WTC11 (cell line): ENCODE results near the gene UCP3. TPM values are rescaled to one million over a fixed set of nuclear protein-coding genes. Genes with fewer than 3 reads are reported as not detected.

ENCODE experiments used
- ATAC-seq: fragments of 200-7000 bp; cut with Tn5 transposase; 2 replicates; pipeline ENCODE4 v1.10.0; 2021; ENCODE audit warnings: mild to moderate bottlenecking, moderate library complexity
- CTCF ChIA-PET: fragments of 300-600 bp; sonication (Branson Sonifier 250); formaldehyde crosslinking; loops from one replicate; lab custom pipeline; 2021; ENCODE audit warnings: antibody characterized with exemption; lab: Charles Lee
- POLR2A ChIA-PET: fragments of 350-600 bp; sonication (Branson Sonifier 250); formaldehyde crosslinking; loops from one replicate; lab custom pipeline; 2021; ENCODE audit warnings: antibody characterized with exemption; lab: Charles Lee
- DNase-seq: peaks from one replicate; pipeline ENCODE4 v3.0.0; 2021; ENCODE audit warnings: low spot score
- H3K27ac Mint-ChIP-seq: 2 replicates; pipeline ENCODE4 v1.8.0; 2021; ENCODE audit warnings: mixed read lengths
- H3K27me3 Mint-ChIP-seq: 2 replicates; pipeline ENCODE4 v1.8.0; 2021; ENCODE audit warnings: low read depth, mild to moderate bottlenecking, moderate library complexity, mixed read lengths
- H3K36me3 Mint-ChIP-seq: 2 replicates; pipeline ENCODE4 v1.8.0; 2021; ENCODE audit warnings: mixed read lengths
- H3K4me1 Mint-ChIP-seq: 2 replicates; pipeline ENCODE4 v1.8.0; 2022; ENCODE audit warnings: mixed read lengths
- H3K4me3 Mint-ChIP-seq: 2 replicates; pipeline ENCODE4 v1.8.0; 2021; ENCODE audit warnings: mild to moderate bottlenecking, moderate library complexity, mixed read lengths
- H3K9me3 Mint-ChIP-seq: 2 replicates; pipeline ENCODE4 v1.8.0; 2021; ENCODE audit warnings: mixed read lengths
- ATF2 ChIP-seq: sonication (generic); formaldehyde crosslinking; IDR thresholded peaks from 2 replicates; pipeline ENCODE4 v1.8.1; 2022; ENCODE audit warnings: low read depth, missing genetic modification reagents, borderline replicate concordance
- FOXP4 ChIP-seq: sonication (generic); formaldehyde crosslinking; IDR thresholded peaks from 2 replicates; pipeline ENCODE4 v1.8.0; 2022; ENCODE audit warnings: mild to moderate bottlenecking, missing genetic modification reagents
- GABPB1 ChIP-seq: sonication (generic); formaldehyde crosslinking; IDR thresholded peaks from 2 replicates; pipeline ENCODE4 v1.8.1; 2023; ENCODE audit warnings: mild to moderate bottlenecking, missing genetic modification reagents
- HMGA2 ChIP-seq: fragments of 250-450 bp; sonication (Bioruptor Pico); IDR thresholded peaks from 2 replicates; pipeline ENCODE4 v1.4.0; 2021; ENCODE audit warnings: mild to moderate bottlenecking, moderate library complexity
- JUN ChIP-seq: sonication (generic); formaldehyde crosslinking; IDR thresholded peaks from 2 replicates; pipeline ENCODE4 v1.8.0; 2023; ENCODE audit warnings: mild to moderate bottlenecking, missing genetic modification reagents
- NFATC4 ChIP-seq: fragments of 250-450 bp; sonication (Bioruptor Pico); IDR thresholded peaks from 2 replicates; pipeline ENCODE4 v1.9.0; 2021; ENCODE audit warnings: mild to moderate bottlenecking
- OVOL2 ChIP-seq: fragments of 250-450 bp; sonication (Bioruptor Pico); IDR thresholded peaks from 2 replicates; pipeline ENCODE4 v1.9.0; 2021; ENCODE audit warnings: mild to moderate bottlenecking, borderline replicate concordance
- RORB ChIP-seq: fragments of 250-450 bp; sonication (Bioruptor Pico); IDR thresholded peaks from 2 replicates; pipeline ENCODE4 v1.9.0; 2021; ENCODE audit warnings: mild to moderate bottlenecking
- TEAD1 ChIP-seq: sonication (generic); formaldehyde crosslinking; IDR thresholded peaks from 2 replicates; pipeline ENCODE4 v1.8.0; 2022; ENCODE audit warnings: mild to moderate bottlenecking, missing genetic modification reagents
- TEAD4 ChIP-seq: sonication (generic); formaldehyde crosslinking; IDR thresholded peaks from 2 replicates; pipeline ENCODE4 v1.8.0; 2022; ENCODE audit warnings: mild to moderate bottlenecking, missing genetic modification reagents
- ZNF138 ChIP-seq: sonication (generic); formaldehyde crosslinking; conservative IDR thresholded peaks from 2 replicates; pipeline ENCODE4 v1.8.1; 2022; ENCODE audit warnings: mild to moderate bottlenecking, moderate library complexity, missing genetic modification reagents
- ZNF219 ChIP-seq: sonication (generic); formaldehyde crosslinking; IDR thresholded peaks from 2 replicates; pipeline ENCODE4 v1.8.0; 2023; ENCODE audit warnings: missing genetic modification reagents, mild to moderate bottlenecking, borderline replicate concordance
- total RNA-seq: library from RNA; stranded (reverse); gene quantifications from 3 replicates; pipeline ENCODE4 v1.2.3, GENCODE V29; 2021
- TF ChIP-seq, protein P1 (sequence below): sonication (generic); formaldehyde crosslinking; IDR thresholded peaks from 2 replicates; pipeline ENCODE4 v1.8.1; 2023; ENCODE audit warnings: mild to moderate bottlenecking, missing genetic modification reagents, borderline replicate concordance
- TF ChIP-seq, protein P2 (sequence below): sonication (generic); formaldehyde crosslinking; IDR thresholded peaks from 2 replicates; pipeline ENCODE4 v1.8.1; 2022; ENCODE audit warnings: missing genetic modification reagents, borderline replicate concordance
- TF ChIP-seq, protein P3 (sequence below): fragments of 250-450 bp; sonication (Bioruptor Pico); IDR thresholded peaks from 2 replicates; pipeline ENCODE4 v1.9.0; 2021; ENCODE audit warnings: mild to moderate bottlenecking, borderline replicate concordance
- TF ChIP-seq, protein P4 (sequence below): sonication (generic); formaldehyde crosslinking; IDR thresholded peaks from 2 replicates; pipeline ENCODE4 v1.8.1; 2023; ENCODE audit warnings: mild to moderate bottlenecking, missing genetic modification reagents

UCP3 gene
- total RNA-seq, 1 experiment from 2014 or later = 0.55 TPM

- TF ChIP-seq, protein P1, sequence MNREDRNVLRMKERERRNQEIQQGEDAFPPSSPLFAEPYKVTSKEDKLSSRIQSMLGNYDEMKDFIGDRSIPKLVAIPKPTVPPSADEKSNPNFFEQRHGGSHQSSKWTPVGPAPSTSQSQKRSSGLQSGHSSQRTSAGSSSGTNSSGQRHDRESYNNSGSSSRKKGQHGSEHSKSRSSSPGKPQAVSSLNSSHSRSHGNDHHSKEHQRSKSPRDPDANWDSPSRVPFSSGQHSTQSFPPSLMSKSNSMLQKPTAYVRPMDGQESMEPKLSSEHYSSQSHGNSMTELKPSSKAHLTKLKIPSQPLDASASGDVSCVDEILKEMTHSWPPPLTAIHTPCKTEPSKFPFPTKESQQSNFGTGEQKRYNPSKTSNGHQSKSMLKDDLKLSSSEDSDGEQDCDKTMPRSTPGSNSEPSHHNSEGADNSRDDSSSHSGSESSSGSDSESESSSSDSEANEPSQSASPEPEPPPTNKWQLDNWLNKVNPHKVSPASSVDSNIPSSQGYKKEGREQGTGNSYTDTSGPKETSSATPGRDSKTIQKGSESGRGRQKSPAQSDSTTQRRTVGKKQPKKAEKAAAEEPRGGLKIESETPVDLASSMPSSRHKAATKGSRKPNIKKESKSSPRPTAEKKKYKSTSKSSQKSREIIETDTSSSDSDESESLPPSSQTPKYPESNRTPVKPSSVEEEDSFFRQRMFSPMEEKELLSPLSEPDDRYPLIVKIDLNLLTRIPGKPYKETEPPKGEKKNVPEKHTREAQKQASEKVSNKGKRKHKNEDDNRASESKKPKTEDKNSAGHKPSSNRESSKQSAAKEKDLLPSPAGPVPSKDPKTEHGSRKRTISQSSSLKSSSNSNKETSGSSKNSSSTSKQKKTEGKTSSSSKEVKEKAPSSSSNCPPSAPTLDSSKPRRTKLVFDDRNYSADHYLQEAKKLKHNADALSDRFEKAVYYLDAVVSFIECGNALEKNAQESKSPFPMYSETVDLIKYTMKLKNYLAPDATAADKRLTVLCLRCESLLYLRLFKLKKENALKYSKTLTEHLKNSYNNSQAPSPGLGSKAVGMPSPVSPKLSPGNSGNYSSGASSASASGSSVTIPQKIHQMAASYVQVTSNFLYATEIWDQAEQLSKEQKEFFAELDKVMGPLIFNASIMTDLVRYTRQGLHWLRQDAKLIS = no peak
- no peak for TF ChIP-seq ZNF138 (CRISPR knock-in tag)
- no peak for TF ChIP-seq OVOL2
- TF ChIP-seq, protein P2, sequence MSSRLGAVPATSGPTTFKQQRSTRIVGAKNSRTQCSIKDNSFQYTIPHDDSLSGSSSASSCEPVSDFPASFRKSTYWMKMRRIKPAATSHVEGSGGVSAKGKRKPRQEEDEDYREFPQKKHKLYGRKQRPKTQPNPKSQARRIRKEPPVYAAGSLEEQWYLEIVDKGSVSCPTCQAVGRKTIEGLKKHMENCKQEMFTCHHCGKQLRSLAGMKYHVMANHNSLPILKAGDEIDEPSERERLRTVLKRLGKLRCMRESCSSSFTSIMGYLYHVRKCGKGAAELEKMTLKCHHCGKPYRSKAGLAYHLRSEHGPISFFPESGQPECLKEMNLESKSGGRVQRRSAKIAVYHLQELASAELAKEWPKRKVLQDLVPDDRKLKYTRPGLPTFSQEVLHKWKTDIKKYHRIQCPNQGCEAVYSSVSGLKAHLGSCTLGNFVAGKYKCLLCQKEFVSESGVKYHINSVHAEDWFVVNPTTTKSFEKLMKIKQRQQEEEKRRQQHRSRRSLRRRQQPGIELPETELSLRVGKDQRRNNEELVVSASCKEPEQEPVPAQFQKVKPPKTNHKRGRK (CRISPR knock-in tag) = no peak
- TF ChIP-seq NFATC4 = no peak
Measured at GRCh38 chr11:74044538-74044937, 35.7 kb upstream of the UCP3 start (continued).

DNA sequence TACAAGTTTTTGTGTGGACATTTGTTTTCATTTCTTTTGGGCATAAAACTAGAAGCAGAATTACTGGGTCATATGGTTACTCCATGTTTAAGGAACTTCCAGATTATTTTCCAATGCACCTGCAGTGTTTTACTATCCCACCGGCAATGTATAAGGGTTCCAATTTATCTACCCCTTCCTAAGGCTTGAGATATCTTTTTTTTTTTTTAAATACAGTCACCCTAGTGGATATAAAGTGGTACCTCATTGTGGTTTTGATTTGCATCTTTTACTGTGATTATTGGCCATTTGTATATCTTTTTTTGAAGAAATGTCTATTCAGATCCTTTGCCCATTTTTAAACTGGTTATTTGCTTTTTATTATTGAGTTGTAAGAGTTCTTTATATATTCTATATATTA is 34.6 kb upstream of the UCP3 start:
- H3K36me3 Mint-ChIP-seq = peaks cover 10% of the 10 kb centered on the region; the same call in 1 of the 2 replicates
- H3K4me3 Mint-ChIP-seq = no peak overlapping the region
- TF ChIP-seq ZNF138 (CRISPR knock-in tag) = no peak
- no peak for TF ChIP-seq JUN (CRISPR knock-in tag)
- no peak for TF ChIP-seq ATF2 (CRISPR knock-in tag)
- TF ChIP-seq TEAD4 = no peak
- no peak for TF ChIP-seq FOXP4 (CRISPR knock-in tag)
- TF ChIP-seq RORB (CRISPR knock-in tag) = no peak
- no peak for TF ChIP-seq GABPB1 (CRISPR knock-in tag)
- TF ChIP-seq ZNF219 (CRISPR knock-in tag) = no peak
- no peak for TF ChIP-seq TEAD1 (CRISPR knock-in tag)
- TF ChIP-seq, protein P3, sequence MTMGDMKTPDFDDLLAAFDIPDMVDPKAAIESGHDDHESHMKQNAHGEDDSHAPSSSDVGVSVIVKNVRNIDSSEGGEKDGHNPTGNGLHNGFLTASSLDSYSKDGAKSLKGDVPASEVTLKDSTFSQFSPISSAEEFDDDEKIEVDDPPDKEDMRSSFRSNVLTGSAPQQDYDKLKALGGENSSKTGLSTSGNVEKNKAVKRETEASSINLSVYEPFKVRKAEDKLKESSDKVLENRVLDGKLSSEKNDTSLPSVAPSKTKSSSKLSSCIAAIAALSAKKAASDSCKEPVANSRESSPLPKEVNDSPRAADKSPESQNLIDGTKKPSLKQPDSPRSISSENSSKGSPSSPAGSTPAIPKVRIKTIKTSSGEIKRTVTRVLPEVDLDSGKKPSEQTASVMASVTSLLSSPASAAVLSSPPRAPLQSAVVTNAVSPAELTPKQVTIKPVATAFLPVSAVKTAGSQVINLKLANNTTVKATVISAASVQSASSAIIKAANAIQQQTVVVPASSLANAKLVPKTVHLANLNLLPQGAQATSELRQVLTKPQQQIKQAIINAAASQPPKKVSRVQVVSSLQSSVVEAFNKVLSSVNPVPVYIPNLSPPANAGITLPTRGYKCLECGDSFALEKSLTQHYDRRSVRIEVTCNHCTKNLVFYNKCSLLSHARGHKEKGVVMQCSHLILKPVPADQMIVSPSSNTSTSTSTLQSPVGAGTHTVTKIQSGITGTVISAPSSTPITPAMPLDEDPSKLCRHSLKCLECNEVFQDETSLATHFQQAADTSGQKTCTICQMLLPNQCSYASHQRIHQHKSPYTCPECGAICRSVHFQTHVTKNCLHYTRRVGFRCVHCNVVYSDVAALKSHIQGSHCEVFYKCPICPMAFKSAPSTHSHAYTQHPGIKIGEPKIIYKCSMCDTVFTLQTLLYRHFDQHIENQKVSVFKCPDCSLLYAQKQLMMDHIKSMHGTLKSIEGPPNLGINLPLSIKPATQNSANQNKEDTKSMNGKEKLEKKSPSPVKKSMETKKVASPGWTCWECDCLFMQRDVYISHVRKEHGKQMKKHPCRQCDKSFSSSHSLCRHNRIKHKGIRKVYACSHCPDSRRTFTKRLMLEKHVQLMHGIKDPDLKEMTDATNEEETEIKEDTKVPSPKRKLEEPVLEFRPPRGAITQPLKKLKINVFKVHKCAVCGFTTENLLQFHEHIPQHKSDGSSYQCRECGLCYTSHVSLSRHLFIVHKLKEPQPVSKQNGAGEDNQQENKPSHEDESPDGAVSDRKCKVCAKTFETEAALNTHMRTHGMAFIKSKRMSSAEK (CRISPR knock-in tag) = no peak
- TF ChIP-seq, protein P4, sequence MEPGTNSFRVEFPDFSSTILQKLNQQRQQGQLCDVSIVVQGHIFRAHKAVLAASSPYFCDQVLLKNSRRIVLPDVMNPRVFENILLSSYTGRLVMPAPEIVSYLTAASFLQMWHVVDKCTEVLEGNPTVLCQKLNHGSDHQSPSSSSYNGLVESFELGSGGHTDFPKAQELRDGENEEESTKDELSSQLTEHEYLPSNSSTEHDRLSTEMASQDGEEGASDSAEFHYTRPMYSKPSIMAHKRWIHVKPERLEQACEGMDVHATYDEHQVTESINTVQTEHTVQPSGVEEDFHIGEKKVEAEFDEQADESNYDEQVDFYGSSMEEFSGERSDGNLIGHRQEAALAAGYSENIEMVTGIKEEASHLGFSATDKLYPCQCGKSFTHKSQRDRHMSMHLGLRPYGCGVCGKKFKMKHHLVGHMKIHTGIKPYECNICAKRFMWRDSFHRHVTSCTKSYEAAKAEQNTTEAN (CRISPR knock-in tag) = no peak
- no peak for TF ChIP-seq HMGA2 (CRISPR knock-in tag)
- H3K4me1 Mint-ChIP-seq = peaks cover 8% of the 10 kb centered on the region
- no peaks in the 10 kb centered on the region for H3K9me3 Mint-ChIP-seq
- ATAC-seq (no peak), DNase-seq (no peak)
- H3K27me3 Mint-ChIP-seq = no peaks in the 10 kb centered on the region
- H3K27ac Mint-ChIP-seq = no peak overlapping the region
- POLR2A ChIA-PET = no interaction called here
- CTCF ChIA-PET = no interaction called here
